Ascending aorta (tissue), 2 donors: Measurements from ENCODE around the gene GRM1. TPM values are rescaled to one million over a fixed set of nuclear protein-coding genes. Genes with fewer than 3 reads are reported as not detected.
"Not testable (repeated sequence)": the region's sequence is repeated elsewhere in the genome, so short reads cannot be mapped to it uniquely, and the experiment has no call there.

ENCODE experiments used
- DNase-seq, 2 donors: peaks; one replicate each; pipeline ENCODE4 v3.0.0-alpha.2; 2019; ENCODE audit warnings: low spot score in 2 of 2
- H3K27ac ChIP-seq, 2 donors: fragments of 200-600 bp; sonication (generic); one replicate each; pipeline ENCODE4 v1.5.1; 2016 to 2017; ENCODE audit warnings: mild to moderate bottlenecking in 1 of 2
- H3K27me3 ChIP-seq: fragments of 200-600 bp; sonication (generic); one replicate; pipeline ENCODE4 v1.5.1; 2017
- H3K36me3 ChIP-seq, 2 donors: fragments of 200-600 bp; sonication (generic); one replicate each; pipeline ENCODE4 v1.5.1; 2016
- H3K4me1 ChIP-seq, 2 donors: fragments of 200-600 bp; sonication (generic); one replicate each; pipeline ENCODE4 v1.5.1; 2016 to 2017; ENCODE audit warnings: mild to moderate bottlenecking in 1 of 2
- H3K4me3 ChIP-seq, 2 donors: fragments of 200-600 bp; sonication (generic); one replicate each; pipeline ENCODE4 v1.5.1; 2016 to 2017; ENCODE audit warnings: mild to moderate bottlenecking in 1 of 2
- H3K9me3 ChIP-seq, 2 donors: fragments of 200-600 bp; sonication (generic); one replicate each; pipeline ENCODE4 v1.5.1; 2016
- CTCF ChIP-seq, 3 experiments: fragments of 200-600 bp in 2 of 3; fragments of 450-650 bp in 1 of 3; sonication (generic) in 2 of 3; IDR thresholded peaks; one replicate each; pipeline ENCODE4 v1.5.1; 2016 to 2019; ENCODE audit warnings: antibody characterized with exemption in 3 of 3, mild to moderate bottlenecking in 1 of 3, moderate library complexity in 1 of 3
- intact Hi-C: fragments of 100-400 bp; cut with DNase I; formaldehyde crosslinking; loops from one replicate; pipeline ENCODE4 v1.15.1; 2023
- total RNA-seq: library from RNA; depleted of rRNA; stranded (reverse); fragments of >200 nt; gene quantifications from one replicate; pipeline ENCODE4 v1.1.0, GENCODE V29; 2016

GRM1 gene
- total RNA-seq, 1 donor from 2014 or later = not detected

GRCh38 chr6:146224988-146225387, 196.1 kb downstream of the GRM1 start:
- no peaks in the 10 kb centered on the region for H3K36me3 ChIP-seq
- no peaks in the 10 kb centered on the region for H3K27me3 ChIP-seq
- intact Hi-C loops = no loop called here
- H3K27ac ChIP-seq = no peak overlapping the region
- H3K4me1 ChIP-seq = no peaks in the 10 kb centered on the region
- no peak for DNase-seq
- no peak for TF ChIP-seq CTCF (IDR thresholded peaks at IDR 0.05)
- no peaks in the 10 kb centered on the region for H3K9me3 ChIP-seq
- H3K4me3 ChIP-seq = no peak overlapping the region

DNA sequence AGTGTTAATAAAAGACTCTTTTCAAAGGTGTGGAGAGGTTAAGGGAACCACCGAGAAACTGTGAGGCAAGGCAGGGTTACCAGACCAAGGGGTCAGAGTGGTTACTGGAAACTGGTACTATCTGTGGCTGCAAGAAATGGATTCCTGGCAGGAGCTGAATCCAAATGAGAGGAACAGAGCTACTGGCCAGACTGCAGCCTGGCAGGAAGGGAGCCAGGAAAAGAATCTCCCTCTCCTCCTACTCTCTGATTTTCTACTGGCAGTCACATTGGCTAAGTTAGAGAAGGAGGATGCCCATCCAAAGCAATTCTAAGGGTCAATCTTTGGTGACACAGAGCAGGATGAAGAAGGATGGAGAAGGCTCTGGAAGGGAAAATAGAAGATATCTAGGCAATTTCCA, 211.5 kb downstream of the GRM1 start:
- no peak for DNase-seq
- intact Hi-C loops = no loop called here
- no peak for TF ChIP-seq CTCF (IDR thresholded peaks at IDR 0.05)
- no peaks in the 10 kb centered on the region for H3K36me3 ChIP-seq
- H3K9me3 ChIP-seq = no peaks in the 10 kb centered on the region
- H3K27me3 ChIP-seq = no peaks in the 10 kb centered on the region
- H3K4me3 ChIP-seq = no peak overlapping the region
- H3K27ac ChIP-seq = no peak overlapping the region
- H3K4me1 ChIP-seq = no peaks in the 10 kb centered on the region

- no peaks in the 10 kb centered on the region for H3K27me3 ChIP-seq
- H3K9me3 ChIP-seq = no peaks in the 10 kb centered on the region
- no peak for DNase-seq
- intact Hi-C loops = no loop called here
- no peaks in the 10 kb centered on the region for H3K4me1 ChIP-seq
- no peak for TF ChIP-seq CTCF (IDR thresholded peaks at IDR 0.05)
- H3K4me3 ChIP-seq = no peak overlapping the region
- no peak overlapping the region for H3K27ac ChIP-seq
- no peaks in the 10 kb centered on the region for H3K36me3 ChIP-seq
Measured at GRCh38 chr6:146240807-146241206, 211.9 kb downstream of the GRM1 start.

DNA sequence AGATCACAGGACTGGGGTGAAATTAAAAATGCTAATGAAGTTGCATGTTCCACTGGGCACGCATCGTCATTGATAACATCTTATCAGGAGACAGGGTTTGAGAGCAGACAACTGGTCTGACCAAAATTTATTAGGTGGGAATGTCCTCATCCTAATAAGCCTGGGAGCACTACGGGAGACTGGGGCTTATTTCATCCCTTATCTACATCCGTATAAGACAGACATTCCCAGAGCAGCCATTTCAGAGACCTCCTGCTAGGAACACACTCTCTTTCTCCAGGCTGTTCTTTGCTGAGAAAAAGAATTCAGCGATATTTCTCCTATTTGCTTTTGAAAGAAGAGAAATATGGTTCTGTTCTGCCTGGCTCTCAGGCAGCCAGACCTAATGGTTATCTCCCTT, 214.8 kb downstream of the GRM1 start:
- H3K4me1 ChIP-seq, DNase-seq, H3K9me3 ChIP-seq, H3K4me3 ChIP-seq, H3K27ac ChIP-seq, intact Hi-C loops, H3K27me3 ChIP-seq, H3K36me3 ChIP-seq: not testable (repeated sequence)

DNA sequence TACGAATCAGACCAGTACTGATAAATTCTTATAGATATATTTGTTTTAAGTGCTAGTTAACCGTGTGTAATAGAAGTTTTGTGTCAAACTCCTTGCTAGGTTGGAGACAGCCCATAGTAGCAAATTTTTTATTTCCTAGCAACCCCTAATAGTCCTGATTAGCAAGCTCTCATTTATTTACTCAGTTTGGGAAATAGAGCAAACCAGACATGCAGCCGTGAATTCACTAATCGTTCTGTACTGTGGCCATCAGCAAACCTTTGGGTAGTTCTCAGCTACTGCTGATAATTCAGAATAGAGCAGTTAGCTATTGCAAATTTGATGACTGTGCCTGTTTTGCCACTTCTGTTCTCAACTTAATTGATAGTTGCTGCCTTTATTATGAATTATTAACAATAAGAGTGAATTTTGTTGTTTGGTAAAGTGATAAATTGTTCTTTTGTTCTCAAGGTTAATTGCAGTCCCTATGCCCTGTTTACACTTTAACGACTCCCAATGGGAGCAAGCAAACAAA, 215.8 kb downstream of the GRM1 start:
- H3K27ac ChIP-seq = no peak overlapping the region
- H3K27me3 ChIP-seq = no peaks in the 10 kb centered on the region
- H3K36me3 ChIP-seq = no peaks in the 10 kb centered on the region
- TF ChIP-seq CTCF (IDR thresholded peaks at IDR 0.05) = no peak
- no peak overlapping the region for H3K4me3 ChIP-seq
- intact Hi-C loops = no loop called here
- H3K9me3 ChIP-seq = no peaks in the 10 kb centered on the region
- DNase-seq = no peak
- no peaks in the 10 kb centered on the region for H3K4me1 ChIP-seq

GRCh38 chr6:146246028-146246427, 217.2 kb downstream of the GRM1 start:
- DNase-seq = no peak
- no peak for TF ChIP-seq CTCF (IDR thresholded peaks at IDR 0.05)
- Histone ChIP-seq H3K4me3 (no peak overlapping the region), H3K27me3 (no peaks in the 10 kb centered on the region), H3K4me1 (no peaks in the 10 kb centered on the region), H3K9me3 (no peaks in the 10 kb centered on the region), H3K27ac (no peak overlapping the region), H3K36me3 (no peaks in the 10 kb centered on the region)
- intact Hi-C loops = no loop called here
